Activated naive CD4-positive, alpha-beta T cell treated with anti-CD3 and anti-CD28 coated beads, Interleukin-2, amount 50 U/mL, for 72 hours (primary cell): ENCODE measurements around the gene LIPH. TPM values are rescaled to one million over a fixed set of nuclear protein-coding genes. Genes with fewer than 3 reads are reported as not detected.
"Not testable (repeated sequence)": the region's sequence is repeated elsewhere in the genome, so short reads cannot be mapped to it uniquely, and the experiment has no call there.

ENCODE experiments used
- ATAC-seq, 2 donors: fragments of 150-1000 bp; cut with Tn5 transposase; 2 replicates each; pipeline ENCODE4 v1.10.0; 2021; ENCODE audit warnings: mild to moderate bottlenecking in 2 of 2, moderate library complexity in 2 of 2
- DNase-seq, 2 donors: peaks; one replicate each; pipeline ENCODE4 v3.0.0; 2021 to 2022; ENCODE audit warnings: low spot score in 2 of 2
- H3K27ac Mint-ChIP-seq, 2 donors: one replicate each; pipeline ENCODE4 v1.8.0; 2022; ENCODE audit warnings: mild to moderate bottlenecking in 2 of 2, mixed read lengths in 2 of 2
- H3K36me3 Mint-ChIP-seq, 2 donors: one replicate each; pipeline ENCODE4 v1.8.0; 2022; ENCODE audit warnings: mixed read lengths in 2 of 2
- H3K9me3 Mint-ChIP-seq, 2 donors: one replicate each; pipeline ENCODE4 v1.8.0; 2022; ENCODE audit warnings: mixed read lengths in 2 of 2
- total RNA-seq, 2 donors: library from RNA; stranded (reverse); gene quantifications; one replicate each; pipeline ENCODE4 v1.2.3, GENCODE V29; 2022

LIPH gene
- total RNA-seq, 2 donors from 2014 or later: not detected

GRCh38 chr3:185517387-185518130 lies 34.8 kb downstream of the LIPH start:
- no peak for DNase-seq
- ATAC-seq: no peak
- H3K9me3 Mint-ChIP-seq: no peaks in the 10 kb centered on the region
- H3K27ac Mint-ChIP-seq: no peak overlapping the region
- no peaks in the 10 kb centered on the region for H3K36me3 Mint-ChIP-seq

GRCh38 chr3:185511711-185512110 lies 40.7 kb downstream of the LIPH start:
- H3K36me3 Mint-ChIP-seq: no peaks in the 10 kb centered on the region
- no peak overlapping the region for H3K27ac Mint-ChIP-seq
- DNase-seq (no peak), ATAC-seq (no peak)
- H3K9me3 Mint-ChIP-seq: no peaks in the 10 kb centered on the region

DNA sequence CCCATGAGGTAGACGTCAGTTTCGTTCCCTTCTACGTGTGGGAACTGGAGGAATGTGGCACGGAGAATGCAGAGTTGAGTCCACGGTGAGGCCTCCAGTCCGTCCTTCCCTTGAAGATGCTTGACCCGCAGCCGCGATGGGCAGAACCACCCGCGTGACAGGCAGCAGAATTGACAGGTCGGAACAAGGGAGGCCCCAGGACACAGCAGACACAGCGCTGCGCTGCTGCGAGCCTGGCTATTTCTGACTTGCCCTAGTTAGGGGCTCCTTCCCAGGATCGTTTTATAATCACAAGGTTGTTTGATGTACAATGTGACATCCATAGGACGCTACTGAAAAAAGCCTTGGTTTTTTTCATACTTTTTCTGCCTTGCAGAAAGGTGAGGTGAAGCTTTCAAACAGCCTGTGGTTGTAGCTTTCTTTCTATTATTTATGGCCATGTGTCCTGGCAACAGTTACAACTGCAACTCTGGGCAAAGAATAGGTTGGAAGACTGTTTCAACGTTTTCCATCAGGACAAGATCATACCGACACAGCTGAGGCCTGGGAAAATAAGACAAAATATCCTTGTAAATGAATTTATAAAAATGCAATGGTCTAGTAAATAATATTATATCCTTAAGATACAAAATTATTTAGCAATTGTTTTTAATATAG lies 43.9 kb downstream of the LIPH start:
- H3K27ac Mint-ChIP-seq: no peak overlapping the region
- no peaks in the 10 kb centered on the region for H3K36me3 Mint-ChIP-seq
- ATAC-seq (no peak), DNase-seq (no peak)
- H3K9me3 Mint-ChIP-seq: no peaks in the 10 kb centered on the region

- Mint-ChIP-seq H3K9me3 (no peaks in the 10 kb centered on the region), H3K27ac (no peak overlapping the region), H3K36me3 (no peaks in the 10 kb centered on the region)
- DNase-seq (no peak), ATAC-seq (no peak)
Observed at GRCh38 chr3:185507883-185508282, 44.5 kb downstream of the LIPH start.

- Mint-ChIP-seq H3K9me3 (no peaks in the 10 kb centered on the region), H3K27ac (no peak overlapping the region), H3K36me3 (no peaks in the 10 kb centered on the region)
- DNase-seq (no peak), ATAC-seq (peak in 1 of 2 donors; percentile 4)
Observed at GRCh38 chr3:185504636-185505035, 47.8 kb downstream of the LIPH start.

DNA sequence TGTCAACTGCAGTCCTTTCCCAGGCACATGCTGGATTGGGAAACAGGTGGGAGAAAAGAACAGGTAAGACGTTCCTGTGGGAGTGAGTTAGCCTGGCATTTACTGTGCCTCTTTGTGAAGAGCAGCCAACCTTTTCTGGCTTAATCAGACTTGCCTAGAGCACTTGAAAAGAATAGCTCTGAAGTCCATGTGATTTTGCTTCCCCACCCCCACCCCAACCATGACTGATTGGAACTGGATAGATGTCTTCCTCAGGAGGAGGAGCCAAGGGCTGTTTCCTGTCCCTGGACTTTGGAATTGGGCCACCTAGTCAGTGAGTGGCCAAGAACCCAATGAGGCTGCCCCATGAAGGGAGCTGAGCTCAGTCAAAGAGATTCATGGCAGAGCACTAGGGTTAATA lies 48.9 kb downstream of the LIPH start:
- ATAC-seq: no peak
- H3K36me3 Mint-ChIP-seq: no peaks in the 10 kb centered on the region

GRCh38 chr3:185502987-185503386 lies 49.4 kb downstream of the LIPH start:
- no peak for ATAC-seq
- Mint-ChIP-seq H3K27ac (no peak overlapping the region), H3K36me3 (peaks cover 0 to 4% of the 10 kb centered on the region in 2 donors)

More for the DNA sequence above, 48.9 kb downstream of the LIPH start:
- no peak for DNase-seq
- Mint-ChIP-seq H3K27ac (no peak overlapping the region), H3K9me3 (no peaks in the 10 kb centered on the region)

DNA sequence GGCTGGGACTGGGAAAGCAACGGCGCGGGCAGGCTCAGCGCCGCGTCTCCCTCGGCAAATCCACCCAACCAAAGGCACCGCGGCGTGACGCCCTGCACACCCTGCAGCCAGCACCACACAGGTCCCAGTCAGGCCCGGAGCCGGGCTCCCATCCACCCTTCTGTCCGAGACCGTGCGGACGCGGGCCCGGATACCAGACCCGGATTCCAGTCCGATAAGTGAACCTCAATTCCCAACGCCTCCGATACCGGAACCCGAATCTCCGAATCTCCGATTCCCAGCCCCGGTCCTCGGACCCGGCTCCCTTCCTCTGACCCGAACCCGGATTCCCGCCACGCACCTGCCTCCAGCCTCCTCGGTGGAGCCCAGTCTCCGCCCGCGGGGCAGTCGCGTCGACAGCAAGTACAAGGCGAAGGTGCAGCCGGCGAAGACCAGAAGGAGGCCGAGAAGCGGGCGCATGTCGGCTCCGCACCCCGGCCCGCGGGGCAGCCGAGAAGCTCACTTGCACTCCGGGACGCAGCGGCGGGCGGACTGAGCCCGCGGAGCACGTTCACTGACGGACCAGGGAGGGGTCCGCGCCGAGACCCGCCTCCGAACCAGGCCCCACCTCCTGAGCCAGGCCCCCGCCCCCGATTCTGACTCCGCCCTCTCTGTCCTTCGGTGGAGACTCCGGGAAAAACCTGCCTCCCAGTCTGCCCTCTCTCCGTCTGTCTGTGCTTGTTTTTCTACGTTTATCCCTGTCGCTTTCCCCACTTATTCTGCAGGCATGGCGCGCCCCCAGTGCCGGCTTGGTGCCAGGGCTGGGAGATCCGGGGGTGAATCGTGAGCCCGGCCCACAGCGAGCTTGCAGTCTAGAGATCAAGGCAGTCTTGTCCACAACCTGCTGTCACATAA lies 53.6 kb downstream of the LIPH start, which contains the start of gene TMEM41A:
TSS of gene TMEM41A (minus strand) at position 533 of the 894 bp plus-strand sequence. CDS start at position 459, 74 bp downstream.
- DNase-seq: peak; percentile 87 to 93
- peak; percentile 94 to 99 for ATAC-seq
- Mint-ChIP-seq H3K36me3 (peaks cover 8 to 13% of the 10 kb centered on the region in 2 donors), H3K27ac (peak within 1 kb of the TSS; percentile 89 to 96), H3K9me3 (no peaks in the 10 kb centered on the region)

More at GRCh38 chr3:185502987-185503386, 49.4 kb downstream of the LIPH start:
- no peaks in the 10 kb centered on the region for H3K9me3 Mint-ChIP-seq
- DNase-seq: no peak

DNA sequence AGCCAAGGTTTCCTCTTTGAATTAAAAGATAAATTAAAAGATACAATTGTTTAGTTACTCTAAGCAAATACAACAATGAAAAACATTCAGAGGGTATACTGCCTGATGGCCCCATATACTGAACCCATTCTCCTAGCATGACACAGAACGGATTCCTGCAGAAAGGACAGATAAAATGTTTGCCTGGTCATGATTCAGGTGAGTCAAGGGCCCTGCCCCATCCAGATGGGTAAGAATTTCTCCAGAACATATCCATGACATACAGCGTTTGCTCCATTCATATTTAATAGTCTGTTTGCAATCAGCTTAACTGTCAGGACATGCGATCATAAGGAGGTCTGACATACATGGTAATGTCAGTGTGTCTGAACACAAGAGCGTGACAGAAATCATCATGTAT lies 62.1 kb downstream of the LIPH start:
- H3K27ac Mint-ChIP-seq: peak overlapping the region in 1 of 2 donors; percentile 36
- ATAC-seq (no peak), DNase-seq (no peak)
- peaks cover 20% of the 10 kb centered on the region in 2 donors for H3K36me3 Mint-ChIP-seq
- no peaks in the 10 kb centered on the region for H3K9me3 Mint-ChIP-seq

GRCh38 chr3:185489462-185489861 lies 62.9 kb downstream of the LIPH start:
- Mint-ChIP-seq H3K27ac (no peak overlapping the region), H3K36me3 (peaks cover 15 to 24% of the 10 kb centered on the region in 2 donors), H3K9me3 (no peaks in the 10 kb centered on the region)
- no peak for DNase-seq
- no peak for ATAC-seq

DNA sequence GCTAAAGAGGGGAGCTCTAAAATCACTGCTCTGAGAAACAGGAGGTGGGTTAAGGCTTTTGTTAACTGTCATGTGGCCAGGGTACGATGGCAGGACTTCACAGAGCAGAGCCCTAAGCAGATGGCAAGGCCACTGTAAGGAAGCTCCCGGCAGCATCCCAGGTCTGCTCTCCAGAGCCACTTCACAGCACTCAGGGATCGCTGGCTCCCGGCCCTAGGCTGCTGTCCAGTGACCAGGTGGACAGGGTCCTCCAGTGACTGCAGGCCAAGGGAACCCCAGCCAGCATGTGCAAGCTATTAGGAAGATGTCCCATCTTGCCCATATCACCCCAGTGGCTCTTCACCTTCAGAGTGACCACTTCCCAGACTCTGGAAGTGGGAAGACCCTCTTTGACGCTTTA lies 63.9 kb downstream of the LIPH start:
- no peak overlapping the region for H3K27ac Mint-ChIP-seq
- peaks cover 11 to 19% of the 10 kb centered on the region in 2 donors for H3K36me3 Mint-ChIP-seq
- ATAC-seq (no peak), DNase-seq (no peak)
- H3K9me3 Mint-ChIP-seq: no peaks in the 10 kb centered on the region

DNA sequence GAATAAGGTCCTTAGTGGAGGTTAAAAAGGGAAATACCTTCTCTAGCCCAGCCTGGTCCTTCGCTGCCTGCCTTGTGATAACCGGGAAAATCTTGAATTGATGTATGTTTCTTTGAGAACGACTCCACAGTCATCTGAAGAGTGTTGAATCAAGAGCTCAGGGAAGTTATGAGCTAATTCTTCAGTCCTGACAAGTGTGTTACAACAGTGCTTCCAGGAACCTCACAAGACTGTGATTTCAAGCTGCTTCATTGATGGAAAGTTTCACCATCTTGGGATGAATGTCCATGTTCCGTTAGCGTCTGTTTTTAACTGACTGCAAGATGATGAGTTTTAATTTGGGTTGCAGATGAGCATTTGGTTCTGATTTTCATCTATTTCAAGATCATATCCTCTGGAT lies 66.0 kb downstream of the LIPH start:
- no peak for ATAC-seq
- DNase-seq: no peak
- Mint-ChIP-seq H3K36me3 (peaks cover 21 to 35% of the 10 kb centered on the region in 2 donors), H3K27ac (no peak overlapping the region), H3K9me3 (no peaks in the 10 kb centered on the region)

DNA sequence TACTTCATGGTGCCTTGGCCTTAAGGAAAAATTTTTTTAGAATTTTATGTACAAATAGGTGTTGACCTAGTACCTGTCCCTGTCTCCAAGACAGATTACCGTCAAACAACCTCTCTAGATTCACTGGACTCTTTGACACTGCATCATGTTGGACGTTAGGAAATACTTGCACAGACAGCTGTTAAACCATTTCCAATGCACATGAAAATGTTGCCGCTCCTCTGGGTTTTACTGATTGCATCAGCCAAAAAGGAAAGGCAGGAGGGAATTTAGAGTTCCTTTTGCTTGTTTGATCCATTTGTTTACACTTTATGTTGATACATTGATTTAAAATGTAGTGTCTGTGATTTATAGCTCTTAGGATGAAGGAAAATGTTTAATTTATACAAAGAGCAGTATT lies 68.1 kb downstream of the LIPH start:
- peaks cover 0 to 7% of the 10 kb centered on the region in 2 donors for H3K9me3 Mint-ChIP-seq
- ATAC-seq: no peak
- no peak overlapping the region for H3K27ac Mint-ChIP-seq
- no peak for DNase-seq
- peaks cover 30 to 56% of the 10 kb centered on the region in 2 donors for H3K36me3 Mint-ChIP-seq

GRCh38 chr3:185479373-185479945 lies 72.9 kb downstream of the LIPH start:
- no peak for ATAC-seq
- DNase-seq: no peak
- Mint-ChIP-seq H3K27ac (no peak overlapping the region), H3K36me3 (peaks cover 19 to 38% of the 10 kb centered on the region in 2 donors), H3K9me3 (peaks cover 0 to 7% of the 10 kb centered on the region in 2 donors)

- Mint-ChIP-seq H3K27ac (no peak overlapping the region), H3K9me3 (peaks cover 0 to 7% of the 10 kb centered on the region in 2 donors), H3K36me3 (peaks cover 20 to 36% of the 10 kb centered on the region in 2 donors)
- ATAC-seq: no peak
- no peak for DNase-seq
Observed at GRCh38 chr3:185477316-185477715, 75.1 kb downstream of the LIPH start.

GRCh38 chr3:185474922-185475321 lies 77.5 kb downstream of the LIPH start:
- not testable (repeated sequence) for H3K27ac Mint-ChIP-seq, DNase-seq, H3K9me3 Mint-ChIP-seq, ATAC-seq
- H3K36me3 Mint-ChIP-seq: peaks cover 10 to 18% of the 10 kb centered on the region in 2 donors
